PC-9 (cell line): ENCODE measurements around the gene MRPL40. TPM values are rescaled to one million over a fixed set of nuclear protein-coding genes. Genes with fewer than 3 reads are reported as not detected.
A peak's percentile ranks its signal among the peaks of the same experiment; 100 is the strongest.

Experiments
- Bru-seq: library from RNA; stranded (reverse); fragments of 400-500 nt; gene quantifications from one replicate; lab custom pipeline; 2021; lab: Mats Ljungman, UMichigan
- BruChase-seq, 2 experiments: library from RNA; stranded (reverse); fragments of 400-500 nt; gene quantifications; one replicate each; lab custom pipeline; 2021; lab: Mats Ljungman, UMichigan
- BruUV-seq: library from RNA; stranded (reverse); fragments of 400-500 nt; replicated peaks from 2 replicates; lab custom pipeline; 2021; lab: Mats Ljungman, UMichigan
- CTCF ChIA-PET: fragments of 300-600 bp; sonication (Branson Sonifier 250); formaldehyde crosslinking; loops from one replicate; lab custom pipeline; 2022; ENCODE audit warnings: antibody characterized with exemption; lab: Charles Lee
- POLR2A ChIA-PET: fragments of 300-600 bp; sonication (Branson Sonifier 250); formaldehyde crosslinking; loops from one replicate; lab custom pipeline; 2022; ENCODE audit warnings: antibody characterized with exemption; ENCODE audit not compliant: unreplicated experiment; lab: Charles Lee
- DNase-seq, 2 experiments: peaks; one replicate each; pipeline versions ENCODE4 v3.0.0 to v3.0.0-alpha.2; 2015 to 2022; ENCODE audit warnings: mixed read lengths in 1 of 2
- H2AFZ ChIP-seq: fragments of 200-600 bp; sonication (generic); 2 replicates; pipeline ENCODE4 v1.8.1; 2017; ENCODE audit warnings: antibody characterized with exemption
- H3F3A ChIP-seq: fragments of 200-600 bp; sonication (generic); 2 replicates; pipeline ENCODE4 v1.8.1; 2017; ENCODE audit warnings: antibody characterized with exemption, mild to moderate bottlenecking, low read depth; ENCODE audit not compliant: insufficient read depth
- H3K27ac ChIP-seq: fragments of 200-600 bp; sonication (generic); 2 replicates; pipeline ENCODE4 v1.6.1; 2016; ENCODE audit warnings: mixed run types
- H3K27me3 ChIP-seq: fragments of 200-600 bp; sonication (generic); 2 replicates; pipeline ENCODE4 v1.6.1; 2016; ENCODE audit warnings: low read depth, mixed run types; ENCODE audit not compliant: insufficient read depth
- H3K36me3 ChIP-seq: fragments of 200-600 bp; sonication (generic); 2 replicates; pipeline ENCODE4 v1.6.1; 2016; ENCODE audit warnings: low read depth, mixed run types
- H3K4me1 ChIP-seq: fragments of 200-600 bp; sonication (generic); replicated peaks from 2 replicates; pipeline ENCODE4 v1.6.1; 2016; ENCODE audit warnings: mixed run types; ENCODE audit not compliant: insufficient read depth
- H3K4me2 ChIP-seq: fragments of 200-600 bp; sonication (generic); 2 replicates; pipeline ENCODE4 v1.6.1; 2017; ENCODE audit warnings: mixed run types
- H3K4me3 ChIP-seq: fragments of 200-600 bp; sonication (generic); 2 replicates; pipeline ENCODE4 v1.6.1; 2016; ENCODE audit warnings: mixed run types
- H3K79me2 ChIP-seq: fragments of 200-600 bp; sonication (generic); 2 replicates; pipeline ENCODE4 v1.6.1; 2017; ENCODE audit warnings: low read depth, mixed run types
- H3K9me2 ChIP-seq: fragments of 200-600 bp; sonication (generic); 2 replicates; pipeline ENCODE4 v1.8.1; 2017; ENCODE audit warnings: mild to moderate bottlenecking; ENCODE audit not compliant: insufficient read depth
- H3K9me3 ChIP-seq: fragments of 200-600 bp; sonication (generic); 2 replicates; pipeline ENCODE4 v1.8.1; 2016; ENCODE audit warnings: low read depth; ENCODE audit not compliant: insufficient read depth
- H4K20me1 ChIP-seq: fragments of 200-600 bp; sonication (generic); 2 replicates; pipeline ENCODE4 v1.8.1; 2017; ENCODE audit not compliant: insufficient read depth
- CTCF ChIP-seq: fragments of 200-600 bp; sonication (generic); conservative IDR thresholded peaks from 2 replicates; pipeline ENCODE4 v1.6.1; 2017; ENCODE audit warnings: mixed run types, antibody characterized with exemption, mild to moderate bottlenecking, moderate library complexity
- EZH2 ChIP-seq: fragments of 200-600 bp; sonication (generic); IDR thresholded peaks from 2 replicates; pipeline ENCODE4 v1.8.0; 2017; ENCODE audit warnings: antibody characterized with exemption, low read depth
- intact Hi-C: fragments of 100-400 bp; cut with micrococcal nuclease; formaldehyde crosslinking; loops from one replicate; pipeline ENCODE4 v1.10.0; 2022; ENCODE audit not compliant: unreplicated experiment
- long read RNA-seq: library from polyadenylated mRNA; stranded (forward); transcript quantifications from one replicate; pipeline ENCODE4 v2.0.0, GENCODE V29; 2022
- total RNA-seq: library from RNA; stranded (reverse); gene quantifications from 2 replicates; pipeline ENCODE4 v1.2.3, GENCODE V29; 2021

Gene MRPL40
- total RNA-seq (21.1 and 25.1 TPM in 2 replicates), Bru-seq, nascent RNA (percentile 61 among the genes with signal in this experiment), BruChase-seq, experiment 1, labeled RNA remaining after a 2-hour chase (percentile 51 among the genes with signal in this experiment), BruChase-seq, experiment 2, labeled RNA remaining after a 6-hour chase (percentile 72 among the genes with signal in this experiment)
- long read RNA-seq, transcript MRPL40-201 (4 exons, 1,387 nt): major isoform, 68 of 76 reads
- long read RNA-seq, partial matches to known transcripts: 1 of 76 reads
- long read RNA-seq, other reads (novel, unspliced or antisense): 1 of 76 reads

- no TSS peak for BruUV-seq
- TF ChIP-seq EZH2 (no peak), CTCF (no peak)
- H3K9me3 ChIP-seq: no peaks in the 10 kb centered on the region
- no peaks in the 10 kb centered on the region for H3K27me3 ChIP-seq
- H3K27ac ChIP-seq: peak within 1 kb of the TSS; percentile 63; the same call in 1 of the 2 replicates
- peaks cover 8% of the 10 kb centered on the region for H3K4me1 ChIP-seq
- H3F3A ChIP-seq: no peaks in the 10 kb centered on the region
- peak within 1 kb of the TSS; percentile 97 for H3K4me3 ChIP-seq
- peaks cover 40% of the 10 kb centered on the region for H3K79me2 ChIP-seq
- H2AFZ ChIP-seq: peak within 1 kb of the TSS; percentile 88
- CTCF ChIA-PET: no interaction called here
- H3K4me2 ChIP-seq: peak within 1 kb of the TSS; percentile 79
- H3K36me3 ChIP-seq: no peaks in the 10 kb centered on the region
- POLR2A ChIA-PET: interaction anchor here (0.7 kb wide), 1 partner anchor 249 kb away, joined by 3 read pairs; no protein-coding TSS in a partner anchor
- peaks cover 18% of the 10 kb centered on the region; the same call in 1 of the 2 replicates for H4K20me1 ChIP-seq
- intact Hi-C loops: loop anchor here (2.0 kb wide), 1 partner anchor 253 kb away; the partner anchor contains the start of gene SLC25A1
- no peaks in the 10 kb centered on the region for H3K9me2 ChIP-seq
- DNase-seq: peak; percentile 70 to 87
These were observed at the start of gene MRPL40 for GRCh38 chr22:19432133-19432851. MRPL40 (plus strand) TSS chr22:19432545; CDS start chr22:19432555, 10 bp downstream.

GRCh38 chr22:19383292-19383691 is 49.1 kb upstream of the MRPL40 start:
- Histone ChIP-seq H4K20me1 (no peaks in the 10 kb centered on the region), H3K4me1 (no peaks in the 10 kb centered on the region), H3K9me3 (no peaks in the 10 kb centered on the region), H2AFZ (no peak overlapping the region), H3K36me3 (no peaks in the 10 kb centered on the region), H3K27ac (no peak overlapping the region), H3K4me3 (no peak overlapping the region), H3K79me2 (no peaks in the 10 kb centered on the region), H3K9me2 (no peaks in the 10 kb centered on the region), H3F3A (no peaks in the 10 kb centered on the region), H3K27me3 (no peaks in the 10 kb centered on the region), H3K4me2 (no peak overlapping the region)
- no TSS peak for BruUV-seq
- ChIA-PET POLR2A (no interaction called here), CTCF (no interaction called here)
- no peak for DNase-seq
- intact Hi-C loops: no loop called here
- TF ChIP-seq CTCF: no peak
- no peak for TF ChIP-seq EZH2

GRCh38 chr22:19385221-19385906 is 47.0 kb upstream of the MRPL40 start:
- no TSS peak for BruUV-seq
- Histone ChIP-seq H3K4me3 (no peak overlapping the region), H3K27me3 (no peaks in the 10 kb centered on the region), H4K20me1 (no peaks in the 10 kb centered on the region), H3K9me3 (no peaks in the 10 kb centered on the region), H3F3A (no peaks in the 10 kb centered on the region), H3K27ac (no peak overlapping the region), H3K36me3 (no peaks in the 10 kb centered on the region), H3K4me1 (no peaks in the 10 kb centered on the region), H2AFZ (no peak overlapping the region), H3K4me2 (no peak overlapping the region), H3K9me2 (no peaks in the 10 kb centered on the region), H3K79me2 (no peaks in the 10 kb centered on the region)
- CTCF ChIA-PET: interaction anchor here (0.6 kb wide), 1 partner anchor 82 kb away, joined by 3 read pairs; no protein-coding TSS in a partner anchor
- intact Hi-C loops: no loop called here
- TF ChIP-seq EZH2 (no peak), CTCF (no peak)
- no peak for DNase-seq
- POLR2A ChIA-PET: no interaction called here
